ENCODE data around the gene ZNF205.

DNA sequence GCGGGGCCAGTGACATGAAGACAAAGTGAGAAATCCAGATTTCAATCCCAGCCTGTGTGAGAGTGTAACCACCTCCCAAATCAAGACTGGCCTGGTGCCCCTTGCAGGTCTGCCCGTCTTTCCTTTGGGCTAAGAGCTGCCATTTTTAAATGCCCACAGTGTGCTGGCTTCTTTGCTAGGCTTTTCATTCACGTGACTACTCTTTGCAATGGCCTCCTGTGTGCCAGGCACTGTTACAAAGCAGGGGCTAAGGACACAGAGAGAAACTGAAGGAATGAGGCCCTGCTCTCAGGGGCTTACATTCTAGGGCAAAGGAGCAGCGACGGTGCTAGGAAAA is 13.0 kb upstream of the ZNF205 start:
- TF ChIP-seq, protein P1, sequence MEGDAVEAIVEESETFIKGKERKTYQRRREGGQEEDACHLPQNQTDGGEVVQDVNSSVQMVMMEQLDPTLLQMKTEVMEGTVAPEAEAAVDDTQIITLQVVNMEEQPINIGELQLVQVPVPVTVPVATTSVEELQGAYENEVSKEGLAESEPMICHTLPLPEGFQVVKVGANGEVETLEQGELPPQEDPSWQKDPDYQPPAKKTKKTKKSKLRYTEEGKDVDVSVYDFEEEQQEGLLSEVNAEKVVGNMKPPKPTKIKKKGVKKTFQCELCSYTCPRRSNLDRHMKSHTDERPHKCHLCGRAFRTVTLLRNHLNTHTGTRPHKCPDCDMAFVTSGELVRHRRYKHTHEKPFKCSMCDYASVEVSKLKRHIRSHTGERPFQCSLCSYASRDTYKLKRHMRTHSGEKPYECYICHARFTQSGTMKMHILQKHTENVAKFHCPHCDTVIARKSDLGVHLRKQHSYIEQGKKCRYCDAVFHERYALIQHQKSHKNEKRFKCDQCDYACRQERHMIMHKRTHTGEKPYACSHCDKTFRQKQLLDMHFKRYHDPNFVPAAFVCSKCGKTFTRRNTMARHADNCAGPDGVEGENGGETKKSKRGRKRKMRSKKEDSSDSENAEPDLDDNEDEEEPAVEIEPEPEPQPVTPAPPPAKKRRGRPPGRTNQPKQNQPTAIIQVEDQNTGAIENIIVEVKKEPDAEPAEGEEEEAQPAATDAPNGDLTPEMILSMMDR (IDR thresholded peaks at IDR 0.05): no peak
- TF ChIP-seq POLR2A (IDR thresholded peaks at IDR 0.05): no peak

All from right lobe of liver (tissue), 4 donors.